KMS-11 (cell line): Measurements from ENCODE around the gene ATP2A3.

Experiments used
- H2AFZ ChIP-seq: fragments of 200-600 bp; sonication (generic); 2 replicates; pipeline ENCODE4 v1.6.1; 2016; ENCODE audit warnings: antibody characterized with exemption, mixed run types, low read depth
- H3K27ac ChIP-seq: fragments of 200-600 bp; sonication (generic); 2 replicates; pipeline ENCODE4 v1.6.1; 2016; ENCODE audit warnings: mild to moderate bottlenecking, mixed run types
- H3K27me3 ChIP-seq: fragments of 200-600 bp; sonication (generic); 2 replicates; pipeline ENCODE4 v1.6.1; 2017; ENCODE audit warnings: mild to moderate bottlenecking, low read depth, mixed run types, moderate library complexity; ENCODE audit not compliant: insufficient read depth
- H3K36me3 ChIP-seq: fragments of 200-600 bp; sonication (generic); 2 replicates; pipeline ENCODE4 v1.6.1; 2017; ENCODE audit warnings: mild to moderate bottlenecking, mixed run types; ENCODE audit not compliant: insufficient read depth
- H3K4me1 ChIP-seq: fragments of 200-600 bp; sonication (generic); 2 replicates; pipeline ENCODE4 v1.6.1; 2016; ENCODE audit warnings: mild to moderate bottlenecking, low read depth, mixed run types; ENCODE audit not compliant: poor library complexity, severe bottlenecking
- H3K4me2 ChIP-seq: fragments of 200-600 bp; sonication (generic); 2 replicates; pipeline ENCODE4 v1.7.0; 2016; ENCODE audit warnings: mild to moderate bottlenecking, mixed run types
- H3K4me3 ChIP-seq: fragments of 200-600 bp; sonication (generic); IDR thresholded peaks from 2 replicates; pipeline ENCODE4 v1.6.1; 2017; ENCODE audit warnings: low read depth, low read length, mixed read lengths; ENCODE audit not compliant: insufficient read depth
- H3K79me2 ChIP-seq: fragments of 200-600 bp; sonication (generic); 2 replicates; pipeline ENCODE4 v1.6.1; 2016; ENCODE audit warnings: low read depth, mixed run types; ENCODE audit not compliant: insufficient read depth
- H3K9ac ChIP-seq: fragments of 200-600 bp; sonication (generic); 2 replicates; pipeline ENCODE4 v1.6.1; 2016; ENCODE audit warnings: mild to moderate bottlenecking, mixed run types
- H4K20me1 ChIP-seq: fragments of 200-600 bp; sonication (generic); 2 replicates; pipeline ENCODE4 v1.6.1; 2016; ENCODE audit warnings: mild to moderate bottlenecking, mixed run types; ENCODE audit not compliant: insufficient read depth
- TF ChIP-seq, protein P1 (sequence below): fragments of 200-600 bp; sonication (generic); conservative IDR thresholded peaks from 2 replicates; pipeline ENCODE4 v1.6.1; 2017; ENCODE audit warnings: low read depth, mild to moderate bottlenecking, antibody characterized with exemption, low read length, moderate library complexity, mixed read lengths

Gene ATP2A3

DNA sequence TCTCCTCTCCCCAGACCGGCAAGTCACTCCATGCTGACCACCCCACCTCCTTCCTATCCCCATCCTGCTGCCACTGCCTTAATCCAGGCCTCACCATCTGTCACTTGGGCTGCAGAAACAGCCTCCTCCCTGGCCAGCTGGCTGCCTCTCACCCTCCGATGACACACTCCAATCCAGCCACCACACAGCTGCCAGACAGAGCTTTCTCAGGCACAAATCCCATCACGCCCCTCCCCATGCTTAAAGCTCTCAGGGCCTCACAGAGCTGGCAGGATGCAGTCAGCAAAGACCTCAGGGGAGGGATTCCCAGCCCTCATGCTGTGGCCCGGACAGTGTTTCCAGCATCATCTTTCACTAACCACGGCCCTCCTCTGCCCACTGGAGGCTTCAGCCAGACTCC, 85.1 kb downstream of the ATP2A3 start:
- no peak overlapping the region for H3K9ac ChIP-seq
- no peak overlapping the region for H3K27ac ChIP-seq
- H4K20me1 ChIP-seq = no peaks in the 10 kb centered on the region
- H2AFZ ChIP-seq = no peak overlapping the region
- H3K4me2 ChIP-seq = no peak overlapping the region
- no peaks in the 10 kb centered on the region for H3K79me2 ChIP-seq
- H3K36me3 ChIP-seq = no peaks in the 10 kb centered on the region
- TF ChIP-seq, protein P1, sequence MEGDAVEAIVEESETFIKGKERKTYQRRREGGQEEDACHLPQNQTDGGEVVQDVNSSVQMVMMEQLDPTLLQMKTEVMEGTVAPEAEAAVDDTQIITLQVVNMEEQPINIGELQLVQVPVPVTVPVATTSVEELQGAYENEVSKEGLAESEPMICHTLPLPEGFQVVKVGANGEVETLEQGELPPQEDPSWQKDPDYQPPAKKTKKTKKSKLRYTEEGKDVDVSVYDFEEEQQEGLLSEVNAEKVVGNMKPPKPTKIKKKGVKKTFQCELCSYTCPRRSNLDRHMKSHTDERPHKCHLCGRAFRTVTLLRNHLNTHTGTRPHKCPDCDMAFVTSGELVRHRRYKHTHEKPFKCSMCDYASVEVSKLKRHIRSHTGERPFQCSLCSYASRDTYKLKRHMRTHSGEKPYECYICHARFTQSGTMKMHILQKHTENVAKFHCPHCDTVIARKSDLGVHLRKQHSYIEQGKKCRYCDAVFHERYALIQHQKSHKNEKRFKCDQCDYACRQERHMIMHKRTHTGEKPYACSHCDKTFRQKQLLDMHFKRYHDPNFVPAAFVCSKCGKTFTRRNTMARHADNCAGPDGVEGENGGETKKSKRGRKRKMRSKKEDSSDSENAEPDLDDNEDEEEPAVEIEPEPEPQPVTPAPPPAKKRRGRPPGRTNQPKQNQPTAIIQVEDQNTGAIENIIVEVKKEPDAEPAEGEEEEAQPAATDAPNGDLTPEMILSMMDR = no peak
- no peaks in the 10 kb centered on the region for H3K4me1 ChIP-seq
- H3K4me3 ChIP-seq = no peak overlapping the region
- no peaks in the 10 kb centered on the region for H3K27me3 ChIP-seq

DNA sequence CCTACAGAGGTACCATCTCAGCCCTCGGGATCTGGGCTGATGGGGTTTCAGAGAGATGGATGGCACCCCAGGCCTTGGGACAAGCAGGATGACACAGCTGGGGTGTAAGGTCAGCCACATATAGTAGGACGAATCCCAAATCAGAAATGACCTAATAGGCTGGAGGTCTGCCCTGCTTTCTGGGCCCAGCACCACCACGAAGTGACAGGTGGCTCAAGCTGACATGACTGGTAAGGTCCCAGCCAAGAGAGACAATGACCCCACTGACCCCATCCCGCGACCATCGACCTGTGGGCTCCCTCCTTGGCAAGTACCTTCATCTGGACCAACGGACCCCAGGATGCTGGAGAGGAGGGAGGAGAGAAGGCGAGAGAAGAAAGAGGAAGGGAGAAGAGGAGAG, 87.0 kb downstream of the ATP2A3 start:
- H2AFZ ChIP-seq = no peak overlapping the region
- no peak overlapping the region for H3K27ac ChIP-seq
- H3K79me2 ChIP-seq = no peaks in the 10 kb centered on the region
- TF ChIP-seq, protein P1 = no peak
- H3K4me1 ChIP-seq = no peaks in the 10 kb centered on the region
- H3K4me3 ChIP-seq = no peak overlapping the region
- H3K36me3 ChIP-seq = no peaks in the 10 kb centered on the region
- no peak overlapping the region for H3K9ac ChIP-seq
- H3K27me3 ChIP-seq = no peaks in the 10 kb centered on the region
- H3K4me2 ChIP-seq = no peak overlapping the region
- no peaks in the 10 kb centered on the region for H4K20me1 ChIP-seq

DNA sequence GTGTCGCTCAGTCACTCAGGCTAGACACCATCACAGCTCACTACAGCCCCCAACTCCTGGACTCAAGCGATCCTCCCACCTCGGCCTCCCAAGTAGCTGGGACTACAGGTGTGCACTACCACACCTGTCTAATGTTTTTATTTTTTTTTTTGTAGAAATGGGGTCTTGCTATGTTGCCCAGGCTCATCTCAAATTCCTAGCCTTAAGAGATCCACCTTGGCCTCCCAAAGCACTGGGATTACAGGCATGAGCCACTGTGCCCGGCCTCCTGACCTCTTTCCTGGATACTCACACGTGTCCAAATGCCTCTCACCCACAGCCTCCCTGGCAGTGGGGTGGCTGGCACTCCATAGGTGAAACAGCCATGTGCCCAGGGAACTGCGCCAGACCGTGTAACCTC, 88.9 kb downstream of the ATP2A3 start:
- H3K36me3 ChIP-seq = no peaks in the 10 kb centered on the region
- H3K4me1 ChIP-seq = no peaks in the 10 kb centered on the region
- H3K79me2 ChIP-seq = no peaks in the 10 kb centered on the region
- no peak overlapping the region for H3K4me2 ChIP-seq
- H3K9ac ChIP-seq = no peak overlapping the region
- no peaks in the 10 kb centered on the region for H3K27me3 ChIP-seq
- H3K4me3 ChIP-seq = no peak overlapping the region
- TF ChIP-seq, protein P1 = no peak
- no peak overlapping the region for H2AFZ ChIP-seq
- H4K20me1 ChIP-seq = no peaks in the 10 kb centered on the region
- H3K27ac ChIP-seq = no peak overlapping the region
